SK-N-SH treated with all-trans-retinoic acid at 6 μM for 48 hours (cell line): ENCODE data around the gene ASIC4.

Experiments used
- ARNTL ChIP-seq: fragments of 450-650 bp; formaldehyde crosslinking; IDR thresholded peaks from 2 replicates; pipeline ENCODE4 v1.5.0; 2020; ENCODE audit warnings: low read depth, mild to moderate bottlenecking, moderate library complexity, borderline replicate concordance
- ESRRG ChIP-seq: fragments of 250-450 bp; sonication (Bioruptor Pico); IDR thresholded peaks from 2 replicates; pipeline ENCODE4 v1.6.1; 2021; ENCODE audit warnings: mild to moderate bottlenecking
- PPARA ChIP-seq: fragments of 250-450 bp; sonication (Bioruptor Pico); IDR thresholded peaks from 2 replicates; pipeline ENCODE4 v1.5.0; 2020; ENCODE audit warnings: mild to moderate bottlenecking, borderline replicate concordance
- RARB ChIP-seq: fragments of 250-450 bp; sonication (Bioruptor Pico); IDR thresholded peaks from 2 replicates; pipeline ENCODE4 v1.8.0; 2021; ENCODE audit warnings: mild to moderate bottlenecking, moderate library complexity
- SNAI2 ChIP-seq: fragments of 250-450 bp; sonication (Bioruptor Pico); IDR thresholded peaks from 2 replicates; pipeline ENCODE4 v1.5.0; 2020; ENCODE audit warnings: mild to moderate bottlenecking, moderate library complexity
- ZC3H10 ChIP-seq: fragments of 250-450 bp; sonication (Bioruptor Pico); IDR thresholded peaks from 2 replicates; pipeline ENCODE4 v1.5.1; 2021; ENCODE audit warnings: mild to moderate bottlenecking, moderate library complexity
- ZFP3 ChIP-seq: fragments of 250-450 bp; sonication (Bioruptor Pico); IDR thresholded peaks from 2 replicates; pipeline ENCODE4 v1.5.0; 2020; ENCODE audit warnings: mild to moderate bottlenecking, moderate library complexity
- ZFP30 ChIP-seq: fragments of 450-650 bp; formaldehyde crosslinking; IDR thresholded peaks from 2 replicates; pipeline ENCODE4 v1.5.0; 2022; ENCODE audit warnings: mild to moderate bottlenecking, moderate library complexity
- ZNF565 ChIP-seq: fragments of 450-650 bp; formaldehyde crosslinking; conservative IDR thresholded peaks from 2 replicates; pipeline ENCODE4 v1.5.0; 2020; ENCODE audit warnings: low read depth, mild to moderate bottlenecking, moderate library complexity
- ZNF8 ChIP-seq: fragments of 450-650 bp; formaldehyde crosslinking; IDR thresholded peaks from 2 replicates; pipeline ENCODE4 v1.5.0; 2020; ENCODE audit warnings: mild to moderate bottlenecking, moderate library complexity
- TF ChIP-seq, protein P1 (sequence below): fragments of 250-450 bp; sonication (Bioruptor Pico); IDR thresholded peaks from 2 replicates; pipeline ENCODE4 v1.8.0; 2020; ENCODE audit warnings: mild to moderate bottlenecking, moderate library complexity, borderline replicate concordance
- TF ChIP-seq, protein P2 (sequence below): fragments of 250-450 bp; sonication (Bioruptor Pico); IDR thresholded peaks from 2 replicates; pipeline ENCODE4 v1.5.1; 2020; ENCODE audit warnings: low read depth, mild to moderate bottlenecking, moderate library complexity
- TF ChIP-seq, protein P3 (sequence below): fragments of 250-450 bp; sonication (Bioruptor Pico); IDR thresholded peaks from 2 replicates; pipeline ENCODE4 v1.5.1; 2021; ENCODE audit warnings: mild to moderate bottlenecking, moderate library complexity

DNA sequence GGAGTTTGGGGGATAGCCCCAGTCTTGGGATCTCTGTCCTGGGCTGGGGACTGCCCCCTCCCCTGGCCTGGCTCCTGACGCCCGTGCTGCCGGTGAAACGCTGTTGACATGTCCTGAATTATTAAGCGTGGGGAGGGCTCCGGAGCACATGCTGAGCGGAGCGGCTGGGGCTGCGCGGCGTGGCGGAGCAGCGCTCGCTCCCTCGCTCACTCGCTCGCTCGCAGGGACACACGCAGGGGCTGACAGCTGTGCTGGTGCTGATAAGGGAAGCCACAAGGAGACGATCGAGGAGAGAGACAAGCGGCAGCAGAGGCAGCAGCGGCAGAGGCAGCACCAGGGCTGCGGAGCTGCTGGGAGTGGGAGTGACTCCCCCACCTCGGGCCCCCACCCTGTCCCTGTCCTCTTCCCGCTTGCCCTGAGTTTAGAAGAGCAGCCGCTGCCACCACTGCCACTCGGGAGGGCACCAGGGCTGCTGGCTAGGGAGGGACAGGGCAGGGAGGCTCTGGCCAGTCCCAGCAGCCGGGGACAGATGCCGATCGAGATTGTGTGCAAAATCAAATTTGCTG lies at the start of gene ASIC4:
- TF ChIP-seq ZFP30 (CRISPR knock-in tag) (no peak), SNAI2 (CRISPR knock-in tag) (no peak), ZNF565 (no peak), ARNTL (CRISPR knock-in tag) (no peak), ZFP3 (CRISPR knock-in tag) (no peak), ZNF8 (CRISPR knock-in tag) (no peak), ESRRG (CRISPR knock-in tag) (no peak), PPARA (no peak), ZC3H10 (CRISPR knock-in tag) (no peak), RARB (no peak)
- TF ChIP-seq, protein P1, sequence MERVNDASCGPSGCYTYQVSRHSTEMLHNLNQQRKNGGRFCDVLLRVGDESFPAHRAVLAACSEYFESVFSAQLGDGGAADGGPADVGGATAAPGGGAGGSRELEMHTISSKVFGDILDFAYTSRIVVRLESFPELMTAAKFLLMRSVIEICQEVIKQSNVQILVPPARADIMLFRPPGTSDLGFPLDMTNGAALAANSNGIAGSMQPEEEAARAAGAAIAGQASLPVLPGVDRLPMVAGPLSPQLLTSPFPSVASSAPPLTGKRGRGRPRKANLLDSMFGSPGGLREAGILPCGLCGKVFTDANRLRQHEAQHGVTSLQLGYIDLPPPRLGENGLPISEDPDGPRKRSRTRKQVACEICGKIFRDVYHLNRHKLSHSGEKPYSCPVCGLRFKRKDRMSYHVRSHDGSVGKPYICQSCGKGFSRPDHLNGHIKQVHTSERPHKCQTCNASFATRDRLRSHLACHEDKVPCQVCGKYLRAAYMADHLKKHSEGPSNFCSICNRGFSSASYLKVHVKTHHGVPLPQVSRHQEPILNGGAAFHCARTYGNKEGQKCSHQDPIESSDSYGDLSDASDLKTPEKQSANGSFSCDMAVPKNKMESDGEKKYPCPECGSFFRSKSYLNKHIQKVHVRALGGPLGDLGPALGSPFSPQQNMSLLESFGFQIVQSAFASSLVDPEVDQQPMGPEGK (CRISPR knock-in tag), result no peak
- TF ChIP-seq, protein P2, sequence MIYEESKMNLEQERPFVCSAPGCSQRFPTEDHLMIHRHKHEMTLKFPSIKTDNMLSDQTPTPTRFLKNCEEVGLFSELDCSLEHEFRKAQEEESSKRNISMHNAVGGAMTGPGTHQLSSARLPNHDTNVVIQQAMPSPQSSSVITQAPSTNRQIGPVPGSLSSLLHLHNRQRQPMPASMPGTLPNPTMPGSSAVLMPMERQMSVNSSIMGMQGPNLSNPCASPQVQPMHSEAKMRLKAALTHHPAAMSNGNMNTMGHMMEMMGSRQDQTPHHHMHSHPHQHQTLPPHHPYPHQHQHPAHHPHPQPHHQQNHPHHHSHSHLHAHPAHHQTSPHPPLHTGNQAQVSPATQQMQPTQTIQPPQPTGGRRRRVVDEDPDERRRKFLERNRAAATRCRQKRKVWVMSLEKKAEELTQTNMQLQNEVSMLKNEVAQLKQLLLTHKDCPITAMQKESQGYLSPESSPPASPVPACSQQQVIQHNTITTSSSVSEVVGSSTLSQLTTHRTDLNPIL (CRISPR knock-in tag), result no peak
- TF ChIP-seq, protein P3, sequence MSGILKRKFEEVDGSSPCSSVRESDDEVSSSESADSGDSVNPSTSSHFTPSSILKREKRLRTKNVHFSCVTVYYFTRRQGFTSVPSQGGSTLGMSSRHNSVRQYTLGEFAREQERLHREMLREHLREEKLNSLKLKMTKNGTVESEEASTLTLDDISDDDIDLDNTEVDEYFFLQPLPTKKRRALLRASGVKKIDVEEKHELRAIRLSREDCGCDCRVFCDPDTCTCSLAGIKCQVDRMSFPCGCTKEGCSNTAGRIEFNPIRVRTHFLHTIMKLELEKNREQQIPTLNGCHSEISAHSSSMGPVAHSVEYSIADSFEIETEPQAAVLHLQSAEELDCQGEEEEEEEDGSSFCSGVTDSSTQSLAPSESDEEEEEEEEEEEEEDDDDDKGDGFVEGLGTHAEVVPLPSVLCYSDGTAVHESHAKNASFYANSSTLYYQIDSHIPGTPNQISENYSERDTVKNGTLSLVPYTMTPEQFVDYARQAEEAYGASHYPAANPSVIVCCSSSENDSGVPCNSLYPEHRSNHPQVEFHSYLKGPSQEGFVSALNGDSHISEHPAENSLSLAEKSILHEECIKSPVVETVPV (CRISPR knock-in tag), result no peak
